Neural cell (in vitro differentiated cells): ENCODE results near the gene INPP5F.

Experiments used
- EP300 ChIP-seq: fragments of 450-650 bp; conservative IDR thresholded peaks from 2 replicates; pipeline ENCODE4 v1.6.1; 2014; ENCODE audit warnings: antibody characterized with exemption, mild to moderate bottlenecking, moderate library complexity; ENCODE audit not compliant: poor library complexity, severe bottlenecking
- EZH2 ChIP-seq: fragments of 200-600, 300-800 bp; shearing (Covaris generic), sonication (generic); IDR thresholded peaks from 2 replicates; pipeline ENCODE4 v1.6.1; 2014; ENCODE audit warnings: antibody characterized with exemption, low read length, borderline replicate concordance, mild to moderate bottlenecking; ENCODE audit not compliant: insufficient read depth, poor library complexity, severe bottlenecking
- MXI1 ChIP-seq: fragments of 450-650 bp; conservative IDR thresholded peaks from 2 replicates; pipeline ENCODE4 v1.6.1; 2014; ENCODE audit warnings: antibody characterized with exemption, mild to moderate bottlenecking; ENCODE audit not compliant: poor library complexity, severe bottlenecking
- POLR2AphosphoS5 ChIP-seq: IDR thresholded peaks from 2 replicates; pipeline ENCODE4 v1.6.1; 2012
- RAD21 ChIP-seq: fragments of 450-650 bp; conservative IDR thresholded peaks from 2 replicates; pipeline ENCODE4 v1.6.1; 2014; ENCODE audit warnings: antibody characterized with exemption, mild to moderate bottlenecking, moderate library complexity
- TF ChIP-seq, protein P1 (sequence below): fragments of 450-650 bp; IDR thresholded peaks from 2 replicates; pipeline ENCODE4 v1.5.1; 2014; ENCODE audit warnings: antibody characterized with exemption, mild to moderate bottlenecking, moderate library complexity; ENCODE audit not compliant: poor library complexity, severe bottlenecking

- no peak for TF ChIP-seq EZH2
- TF ChIP-seq POLR2AphosphoS5: no peak
- TF ChIP-seq, protein P1, sequence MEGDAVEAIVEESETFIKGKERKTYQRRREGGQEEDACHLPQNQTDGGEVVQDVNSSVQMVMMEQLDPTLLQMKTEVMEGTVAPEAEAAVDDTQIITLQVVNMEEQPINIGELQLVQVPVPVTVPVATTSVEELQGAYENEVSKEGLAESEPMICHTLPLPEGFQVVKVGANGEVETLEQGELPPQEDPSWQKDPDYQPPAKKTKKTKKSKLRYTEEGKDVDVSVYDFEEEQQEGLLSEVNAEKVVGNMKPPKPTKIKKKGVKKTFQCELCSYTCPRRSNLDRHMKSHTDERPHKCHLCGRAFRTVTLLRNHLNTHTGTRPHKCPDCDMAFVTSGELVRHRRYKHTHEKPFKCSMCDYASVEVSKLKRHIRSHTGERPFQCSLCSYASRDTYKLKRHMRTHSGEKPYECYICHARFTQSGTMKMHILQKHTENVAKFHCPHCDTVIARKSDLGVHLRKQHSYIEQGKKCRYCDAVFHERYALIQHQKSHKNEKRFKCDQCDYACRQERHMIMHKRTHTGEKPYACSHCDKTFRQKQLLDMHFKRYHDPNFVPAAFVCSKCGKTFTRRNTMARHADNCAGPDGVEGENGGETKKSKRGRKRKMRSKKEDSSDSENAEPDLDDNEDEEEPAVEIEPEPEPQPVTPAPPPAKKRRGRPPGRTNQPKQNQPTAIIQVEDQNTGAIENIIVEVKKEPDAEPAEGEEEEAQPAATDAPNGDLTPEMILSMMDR: no peak
- no peak for TF ChIP-seq EP300
- no peak for TF ChIP-seq MXI1
- TF ChIP-seq RAD21: no peak
Observed at GRCh38 chr10:119878524-119878923, 152.7 kb downstream of the INPP5F start.
